ENCODE results near the gene STEAP1B. TPM values are rescaled to one million over a fixed set of nuclear protein-coding genes. Genes with fewer than 3 reads are reported as not detected.

The STEAP1B gene
- total and polyA plus RNA-seq, 3 donors from 2014 or later = 7.4 to 11.3 (median 11.3) TPM

GRCh38 chr7:22411977-22412693 is 87.9 kb downstream of the STEAP1B start:
- DNase-seq = no peak
- H3K27me3 ChIP-seq = no peaks in the 10 kb centered on the region
- H3K9me3 ChIP-seq = no peaks in the 10 kb centered on the region
- no peak for TF ChIP-seq CTCF (IDR thresholded peaks at IDR 0.05)
- no peak overlapping the region for H3K4me3 ChIP-seq
- intact Hi-C loops (cut with DNase I; ENCODE audit: low total_unique reads) = no loop called here
- 84 to 90% methylated on average over 4 of the region's 4 CpGs for WGBS, 2 donors
- H3K27ac ChIP-seq = no peak overlapping the region
- no peaks in the 10 kb centered on the region for H3K4me1 ChIP-seq
- H3K36me3 ChIP-seq (ENCODE audit: low read depth, missing control alignments) = no peaks in the 10 kb centered on the region

GRCh38 chr7:22406715-22407114 is 93.3 kb downstream of the STEAP1B start:
- DNase-seq = no peak
- Histone ChIP-seq H3K9me3 (no peaks in the 10 kb centered on the region), H3K36me3 (ENCODE audit: low read depth, missing control alignments) (no peaks in the 10 kb centered on the region), H3K4me1 (no peaks in the 10 kb centered on the region), H3K27me3 (no peaks in the 10 kb centered on the region), H3K27ac (no peak overlapping the region), H3K4me3 (no peak overlapping the region)
- intact Hi-C loops (cut with DNase I; ENCODE audit: low total_unique reads) = no loop called here
- no peak for TF ChIP-seq POLR2A (IDR thresholded peaks at IDR 0.05)
- no peak for TF ChIP-seq CTCF (IDR thresholded peaks at IDR 0.05)
- WGBS, 2 donors = 93 to 96% methylated on average over 4 of the region's 4 CpGs

- WGBS, 2 donors = 85 to 90% methylated on average over 3 of the region's 3 CpGs
- H3K27ac ChIP-seq = no peak overlapping the region
Measured at GRCh38 chr7:22404421-22405023, 95.5 kb downstream of the STEAP1B start.

GRCh38 chr7:22403344-22403743 is 96.6 kb downstream of the STEAP1B start:
- Histone ChIP-seq H3K4me3 (no peak overlapping the region), H3K4me1 (no peaks in the 10 kb centered on the region), H3K27me3 (no peaks in the 10 kb centered on the region), H3K27ac (no peak overlapping the region), H3K9me3 (no peaks in the 10 kb centered on the region), H3K36me3 (ENCODE audit: low read depth, missing control alignments) (no peaks in the 10 kb centered on the region)
- TF ChIP-seq CTCF (IDR thresholded peaks at IDR 0.05) (no peak), POLR2A (IDR thresholded peaks at IDR 0.05) (no peak)
- no peak for DNase-seq
- intact Hi-C loops (cut with DNase I; ENCODE audit: low total_unique reads) = no loop called here
- 88 to 98% methylated on average over 2 of the region's 2 CpGs for WGBS, 2 donors

More at GRCh38 chr7:22404421-22405023, 95.5 kb downstream of the STEAP1B start:
- Histone ChIP-seq H3K9me3 (no peaks in the 10 kb centered on the region), H3K4me3 (no peak overlapping the region), H3K36me3 (ENCODE audit: low read depth, missing control alignments) (no peaks in the 10 kb centered on the region), H3K4me1 (no peaks in the 10 kb centered on the region), H3K27me3 (no peaks in the 10 kb centered on the region)
- no peak for TF ChIP-seq CTCF (IDR thresholded peaks at IDR 0.05)
- no peak for TF ChIP-seq POLR2A (IDR thresholded peaks at IDR 0.05)
- no peak for DNase-seq
- intact Hi-C loops (cut with DNase I; ENCODE audit: low total_unique reads) = no loop called here

GRCh38 chr7:22402250-22402649 is 97.7 kb downstream of the STEAP1B start:
- intact Hi-C loops (cut with DNase I; ENCODE audit: low total_unique reads) = no loop called here
- 76 to 79% methylated on average over 2 of the region's 2 CpGs for WGBS, 2 donors
- no peak overlapping the region for H3K4me3 ChIP-seq
- no peaks in the 10 kb centered on the region for H3K4me1 ChIP-seq
- no peaks in the 10 kb centered on the region for H3K9me3 ChIP-seq
- no peak for DNase-seq
- no peaks in the 10 kb centered on the region for H3K27me3 ChIP-seq
- no peak for TF ChIP-seq CTCF (IDR thresholded peaks at IDR 0.05)
- TF ChIP-seq POLR2A (IDR thresholded peaks at IDR 0.05) = no peak
- H3K36me3 ChIP-seq (ENCODE audit: low read depth, missing control alignments) = no peaks in the 10 kb centered on the region
- no peak overlapping the region for H3K27ac ChIP-seq
